Keratinocyte (primary cell): ENCODE results near the gene IL18RAP.

Experiments used
- EZH2 ChIP-seq: IDR thresholded peaks from one replicate; pipeline ENCODE4 v1.6.1; 2012; ENCODE audit warnings: inconsistent platforms, mild to moderate bottlenecking, low read length, moderate library complexity
- TF ChIP-seq, protein P1 (sequence below), 3 experiments: IDR thresholded peaks in 1 of 3; conservative IDR thresholded peaks in 1 of 3; optimal IDR thresholded peaks in 1 of 3; 2 replicates in 2 of 3; 3 replicates in 1 of 3; pipeline versions ENCODE3 to v1.5.1; 2011; ENCODE audit warnings: low read length in 3 of 3, mild to moderate bottlenecking in 3 of 3, moderate library complexity in 2 of 3, control low read depth in 1 of 3, inconsistent platforms in 1 of 3; ENCODE audit not compliant: insufficient read depth in 2 of 3; ENCODE audit errors: extremely low read depth in 1 of 3

DNA sequence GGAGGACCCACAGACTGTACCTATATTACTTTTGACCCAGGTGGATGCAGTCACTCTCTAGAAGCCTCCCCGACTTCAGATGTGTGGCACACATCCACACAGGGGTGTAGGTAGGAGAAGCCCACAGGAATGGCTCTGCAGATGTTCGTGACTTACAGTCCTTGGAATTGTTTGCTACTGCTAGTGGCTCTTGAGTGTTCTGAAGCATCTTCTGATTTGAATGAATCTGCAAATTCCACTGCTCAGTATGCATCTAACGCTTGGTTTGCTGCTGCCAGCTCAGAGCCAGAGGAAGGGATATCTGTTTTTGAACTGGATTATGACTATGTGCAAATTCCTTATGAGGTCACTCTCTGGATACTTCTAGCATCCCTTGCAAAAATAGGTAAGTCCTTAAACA is 50.7 kb downstream of the IL18RAP start:
- TF ChIP-seq, protein P1, sequence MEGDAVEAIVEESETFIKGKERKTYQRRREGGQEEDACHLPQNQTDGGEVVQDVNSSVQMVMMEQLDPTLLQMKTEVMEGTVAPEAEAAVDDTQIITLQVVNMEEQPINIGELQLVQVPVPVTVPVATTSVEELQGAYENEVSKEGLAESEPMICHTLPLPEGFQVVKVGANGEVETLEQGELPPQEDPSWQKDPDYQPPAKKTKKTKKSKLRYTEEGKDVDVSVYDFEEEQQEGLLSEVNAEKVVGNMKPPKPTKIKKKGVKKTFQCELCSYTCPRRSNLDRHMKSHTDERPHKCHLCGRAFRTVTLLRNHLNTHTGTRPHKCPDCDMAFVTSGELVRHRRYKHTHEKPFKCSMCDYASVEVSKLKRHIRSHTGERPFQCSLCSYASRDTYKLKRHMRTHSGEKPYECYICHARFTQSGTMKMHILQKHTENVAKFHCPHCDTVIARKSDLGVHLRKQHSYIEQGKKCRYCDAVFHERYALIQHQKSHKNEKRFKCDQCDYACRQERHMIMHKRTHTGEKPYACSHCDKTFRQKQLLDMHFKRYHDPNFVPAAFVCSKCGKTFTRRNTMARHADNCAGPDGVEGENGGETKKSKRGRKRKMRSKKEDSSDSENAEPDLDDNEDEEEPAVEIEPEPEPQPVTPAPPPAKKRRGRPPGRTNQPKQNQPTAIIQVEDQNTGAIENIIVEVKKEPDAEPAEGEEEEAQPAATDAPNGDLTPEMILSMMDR (optimal IDR thresholded peaks at IDR 0.05 in 1 of 3, IDR thresholded peaks at IDR 0.05 in 1 of 3, conservative IDR thresholded peaks at IDR 0.05 in 1 of 3; ENCODE audit: extremely low read depth in 1 of 3, insufficient read depth in 2 of 3, low read length in 3 of 3) = no peak
- TF ChIP-seq EZH2 = no peak
